GM20000 (cell line): ENCODE data around the gene SCN5A.
A peak's percentile ranks its signal among the peaks of the same experiment; 100 is the strongest.

Experiments
- DNase-seq: peaks from one replicate; pipeline ENCODE4 v3.0.0; 2012; ENCODE audit warnings: low spot score
- TF ChIP-seq, protein P1 (sequence below): IDR thresholded peaks from 2 replicates; pipeline ENCODE4 v1.5.1; 2012; ENCODE audit warnings: mild to moderate bottlenecking, control low read depth; ENCODE audit errors: extremely low read depth, missing control alignments

SCN5A gene

DNA sequence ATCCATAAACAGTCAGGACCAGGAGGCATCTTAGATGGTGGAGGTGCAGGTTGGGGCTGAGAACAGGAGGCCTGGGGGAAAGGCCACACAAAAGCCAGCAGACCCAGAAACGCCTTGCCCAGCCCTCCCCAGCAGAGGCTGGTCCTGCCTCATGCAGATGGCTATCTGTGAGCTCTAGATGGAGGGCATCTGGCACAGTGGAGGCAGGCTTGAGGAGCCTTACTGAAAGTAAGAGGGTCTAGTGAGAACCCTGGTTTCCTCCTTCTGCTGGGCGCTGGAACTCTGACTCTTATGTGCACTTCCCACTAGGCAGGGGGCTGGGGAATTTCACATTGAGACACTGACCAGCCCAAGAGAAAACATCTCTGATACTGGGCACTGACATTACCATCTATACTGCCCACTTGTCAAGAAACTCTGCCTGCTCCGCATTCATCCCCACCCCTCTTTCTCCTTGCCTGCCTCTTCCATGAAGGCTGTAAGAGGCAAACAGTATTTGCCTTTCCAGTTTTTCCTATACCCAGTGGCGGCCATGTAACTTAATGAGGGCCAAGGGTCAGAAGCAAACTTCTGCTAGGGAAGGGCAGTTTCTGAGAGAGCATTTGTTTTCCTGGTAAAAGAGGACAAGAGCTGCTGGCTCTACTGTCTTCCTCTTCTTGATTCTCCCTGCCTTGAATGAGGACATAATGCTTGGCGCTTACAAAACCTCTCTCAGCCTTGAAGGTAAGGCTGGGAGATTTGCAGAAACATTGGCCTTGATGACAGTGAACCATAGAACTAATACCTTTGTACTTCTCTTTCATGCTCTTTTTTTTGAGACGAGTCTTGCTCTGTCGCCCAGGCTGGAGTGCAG is 4.4 kb upstream of the SCN5A start:
- no peak for DNase-seq
- TF ChIP-seq, protein P1, sequence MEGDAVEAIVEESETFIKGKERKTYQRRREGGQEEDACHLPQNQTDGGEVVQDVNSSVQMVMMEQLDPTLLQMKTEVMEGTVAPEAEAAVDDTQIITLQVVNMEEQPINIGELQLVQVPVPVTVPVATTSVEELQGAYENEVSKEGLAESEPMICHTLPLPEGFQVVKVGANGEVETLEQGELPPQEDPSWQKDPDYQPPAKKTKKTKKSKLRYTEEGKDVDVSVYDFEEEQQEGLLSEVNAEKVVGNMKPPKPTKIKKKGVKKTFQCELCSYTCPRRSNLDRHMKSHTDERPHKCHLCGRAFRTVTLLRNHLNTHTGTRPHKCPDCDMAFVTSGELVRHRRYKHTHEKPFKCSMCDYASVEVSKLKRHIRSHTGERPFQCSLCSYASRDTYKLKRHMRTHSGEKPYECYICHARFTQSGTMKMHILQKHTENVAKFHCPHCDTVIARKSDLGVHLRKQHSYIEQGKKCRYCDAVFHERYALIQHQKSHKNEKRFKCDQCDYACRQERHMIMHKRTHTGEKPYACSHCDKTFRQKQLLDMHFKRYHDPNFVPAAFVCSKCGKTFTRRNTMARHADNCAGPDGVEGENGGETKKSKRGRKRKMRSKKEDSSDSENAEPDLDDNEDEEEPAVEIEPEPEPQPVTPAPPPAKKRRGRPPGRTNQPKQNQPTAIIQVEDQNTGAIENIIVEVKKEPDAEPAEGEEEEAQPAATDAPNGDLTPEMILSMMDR = no peak

DNA sequence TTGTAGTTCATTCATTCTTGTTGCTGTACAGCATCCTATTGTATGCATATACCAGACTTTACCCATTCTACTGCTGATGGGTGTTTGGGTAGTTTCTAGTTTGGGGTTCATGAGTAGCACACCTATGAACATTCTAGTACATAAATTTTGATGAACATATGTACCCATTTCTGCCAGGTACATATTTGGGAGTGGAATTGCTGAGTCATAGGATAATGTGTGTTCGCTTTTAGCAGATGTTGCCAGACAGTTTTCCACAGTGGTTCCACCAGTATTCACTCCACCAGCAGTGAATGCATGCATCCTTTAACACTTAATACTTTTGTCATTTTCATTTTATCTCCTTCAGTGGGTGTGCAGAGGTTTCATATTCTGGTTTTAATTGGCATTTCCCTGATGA is 3.4 kb upstream of the SCN5A start:
- TF ChIP-seq, protein P1 = no peak
- no peak for DNase-seq

DNA sequence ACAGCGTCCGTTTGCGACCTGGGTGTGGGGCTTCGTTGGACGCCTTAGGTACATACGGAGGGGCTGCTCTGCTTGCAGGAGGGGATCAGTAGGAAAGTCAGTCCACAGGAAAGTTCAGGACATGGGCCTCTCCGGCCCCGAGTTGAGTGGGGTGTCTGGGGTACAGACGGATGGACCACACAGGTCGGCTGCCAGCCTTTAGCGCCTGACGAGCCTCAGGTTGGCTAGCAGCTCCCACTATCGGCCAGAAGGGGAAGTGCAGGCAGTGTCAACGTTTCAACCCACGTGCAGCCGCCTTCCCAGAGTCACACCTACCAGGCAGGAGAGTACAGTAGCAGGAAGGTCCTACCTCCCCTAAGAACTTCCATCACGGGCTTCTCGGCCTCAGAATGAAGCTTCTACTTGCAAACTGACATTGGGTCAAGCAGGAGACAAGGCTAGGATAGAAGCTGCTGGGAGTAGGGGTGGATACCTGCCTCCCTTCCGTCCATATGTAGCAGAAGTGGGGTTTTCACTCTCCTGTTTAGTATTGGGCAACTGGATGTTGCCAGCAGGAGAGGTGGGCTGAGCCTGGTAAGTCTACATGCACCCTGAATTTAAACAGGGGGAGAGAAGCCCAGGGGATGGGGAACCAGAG is 1.8 kb upstream of the SCN5A start:
- peak; percentile 85 for DNase-seq
- TF ChIP-seq, protein P1 = peak; percentile 99

DNA sequence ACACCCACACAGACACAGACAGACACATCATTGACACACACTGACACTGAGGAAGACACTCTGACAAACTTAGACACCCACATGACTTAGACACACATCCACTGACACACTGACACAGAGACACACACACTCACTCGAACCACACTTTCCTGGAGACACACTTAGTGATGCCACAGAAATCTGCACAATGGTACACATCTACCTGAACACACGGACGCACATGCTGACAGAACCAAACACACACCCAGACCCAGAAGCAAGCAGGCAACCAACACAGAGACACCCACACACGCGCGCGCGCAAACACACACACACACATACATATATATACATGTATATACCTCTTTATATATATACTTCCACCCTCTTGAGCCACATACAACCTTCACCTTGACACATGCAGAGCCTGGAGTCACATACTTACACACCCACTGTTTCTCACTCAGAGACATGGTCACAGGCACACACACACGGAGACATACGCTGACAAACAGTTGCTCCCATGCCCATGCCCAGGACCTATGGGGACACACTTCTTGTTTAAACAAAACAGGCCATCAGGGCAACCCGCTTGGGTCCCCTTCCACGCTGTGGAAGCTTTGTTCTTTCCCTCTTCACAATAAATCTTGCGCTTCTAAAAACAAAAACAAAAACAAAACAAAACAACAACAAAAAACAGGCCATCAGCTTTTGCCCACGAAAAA is 913 bp upstream of the SCN5A start:
- TF ChIP-seq, protein P1 = no peak
- DNase-seq = no peak

DNA sequence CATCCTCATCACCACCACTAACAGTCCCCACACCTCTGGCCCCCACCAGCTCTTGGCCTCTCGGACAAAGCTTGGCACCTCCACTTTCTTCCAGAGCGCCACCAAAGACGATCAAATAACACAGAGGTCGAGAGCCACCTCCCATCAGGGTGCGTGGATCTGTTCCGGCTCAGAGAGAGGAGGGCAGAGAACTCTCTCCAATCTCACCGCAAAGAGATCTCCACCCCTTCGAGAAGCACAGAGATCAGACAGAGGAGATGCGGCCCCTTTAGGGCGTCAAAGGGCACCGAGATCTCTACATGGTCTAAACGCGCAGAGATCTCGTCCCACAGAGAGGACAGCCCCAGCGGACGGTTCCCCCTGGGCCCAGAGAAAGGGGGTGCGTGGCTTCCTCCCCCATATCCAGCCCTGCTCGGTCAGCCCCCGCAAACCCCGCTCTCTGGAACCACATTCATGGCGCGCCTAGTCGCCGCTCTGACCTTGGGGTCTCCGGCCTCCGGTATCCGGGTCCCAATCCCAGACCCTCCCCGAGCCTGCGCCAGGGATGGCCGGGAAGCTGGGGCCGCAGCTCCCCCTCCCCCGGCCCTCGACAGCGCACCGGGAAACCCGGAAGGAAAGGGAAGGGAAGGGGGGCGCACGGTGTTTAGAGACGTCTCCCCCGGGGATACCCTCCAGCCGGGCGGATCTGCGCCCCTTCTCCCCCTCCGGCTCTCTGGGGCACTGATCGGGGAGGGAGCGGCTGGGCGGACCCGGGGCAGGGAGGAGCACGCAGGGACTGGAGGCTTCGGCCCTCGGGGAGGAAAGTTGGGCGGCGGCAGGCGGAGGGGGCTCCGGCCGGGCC is 608 bp downstream of the SCN5A start:
- DNase-seq = no peak

DNA sequence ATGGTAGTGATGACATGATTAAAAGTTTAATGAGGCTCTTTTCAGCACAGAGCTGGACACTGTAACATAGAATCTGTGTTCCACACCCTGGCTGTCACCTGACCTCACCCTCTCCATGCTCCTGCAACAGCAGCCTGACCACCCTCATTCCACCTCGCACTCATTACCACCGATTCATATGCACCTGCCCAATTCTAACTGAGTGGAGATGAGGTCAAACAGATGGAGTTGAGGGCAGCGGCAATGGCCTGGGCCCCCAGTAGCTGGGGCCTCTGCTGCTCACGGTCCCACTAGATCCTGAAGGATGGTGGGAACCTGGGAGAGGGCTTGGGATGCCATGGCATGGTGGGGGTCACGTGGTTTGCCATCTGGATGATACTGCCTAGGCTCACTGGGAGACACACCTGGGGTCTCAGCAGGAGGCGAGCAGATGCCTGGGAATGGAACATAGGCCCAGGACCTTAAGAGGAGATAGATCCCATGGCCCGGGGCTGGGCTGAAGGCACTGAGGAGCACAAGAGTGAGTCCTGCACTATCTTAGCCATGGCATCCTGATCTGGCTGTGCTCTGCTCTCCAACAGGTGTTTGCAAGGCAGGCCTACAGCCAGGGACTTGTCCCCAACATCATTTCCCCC is 1.3 kb downstream of the SCN5A start:
- TF ChIP-seq, protein P1 = no peak
- DNase-seq = no peak

More for the DNA sequence above, 608 bp downstream of the SCN5A start:
- TF ChIP-seq, protein P1 = no peak
